Thyroid gland (tissue), 4 donors: ENCODE data around the gene SLC25A10. TPM values are rescaled to one million over a fixed set of nuclear protein-coding genes. Genes with fewer than 3 reads are reported as not detected.

Experiments used
- DNase-seq, 2 donors: peaks; one replicate each; pipeline ENCODE4 v3.0.0-alpha.2; 2019
- H3K27ac ChIP-seq, 3 donors: fragments of 200-600 bp; sonication (generic); 1 replicate in 2 of 3; 2 replicates in 1 of 3; pipeline ENCODE4 v1.5.1; 2016 to 2019; ENCODE audit warnings: mild to moderate bottlenecking in 1 of 3, moderate library complexity in 1 of 3
- H3K27me3 ChIP-seq: fragments of 200-600 bp; sonication (generic); one replicate; pipeline ENCODE4 v1.5.1; 2019
- H3K36me3 ChIP-seq, 2 donors: fragments of 200-600 bp; sonication (generic); one replicate each; pipeline ENCODE4 v1.5.1; 2016 to 2019
- H3K4me1 ChIP-seq, 2 donors: fragments of 200-600 bp; sonication (generic); one replicate each; pipeline ENCODE4 v1.5.1; 2017 to 2019
- H3K4me3 ChIP-seq, 3 donors: fragments of 200-600 bp; sonication (generic); replicated peaks in 1 of 3; 1 replicate in 2 of 3; 2 replicates in 1 of 3; pipeline ENCODE4 v1.5.1; 2016; ENCODE audit warnings: mild to moderate bottlenecking in 1 of 3
- H3K9me3 ChIP-seq: fragments of 200-600 bp; sonication (generic); one replicate; pipeline ENCODE4 v1.5.1; 2017
- CTCF ChIP-seq, 6 experiments: fragments of 200-600 bp in 3 of 6; fragments of 450-650 bp in 3 of 6; sonication (generic) in 3 of 6; IDR thresholded peaks; one replicate each; pipeline ENCODE4 v1.5.1; 2016 to 2019; ENCODE audit warnings: antibody characterized with exemption in 6 of 6, mild to moderate bottlenecking in 2 of 6, inconsistent platforms in 1 of 6, moderate library complexity in 1 of 6
- POLR2A ChIP-seq, 2 donors: fragments of 450-650 bp; IDR thresholded peaks; one replicate each; pipeline ENCODE4 v1.6.1; 2017; ENCODE audit warnings: antibody characterized with exemption in 2 of 2, mild to moderate bottlenecking in 2 of 2, moderate library complexity in 1 of 2
- WGBS, 2 donors: methylation state at CpG; one replicate each; pipeline ENCODE4 v1.1.5; 2017; 5-methylcytosine and 5-hydroxymethylcytosine counted together
- intact Hi-C: fragments of 100-400 bp; cut with DNase I; formaldehyde crosslinking; loops from one replicate; pipeline ENCODE4 v1.15.1; 2023
- total RNA-seq, 4 donors: library from RNA; depleted of rRNA; stranded (reverse); fragments of >200 nt; gene quantifications; one replicate each; pipeline ENCODE4 v1.2.3, GENCODE V29; 2016

Gene SLC25A10
- total RNA-seq, 4 donors from 2014 or later: 8.9 to 26.3 (median 20.8) TPM

GRCh38 chr17:81685108-81685507, 27.0 kb upstream of the SLC25A10 start:
- peaks cover 19 to 26% of the 10 kb centered on the region in 2 donors for H3K4me1 ChIP-seq
- intact Hi-C loops: no loop called here
- H3K9me3 ChIP-seq: no peaks in the 10 kb centered on the region
- H3K27me3 ChIP-seq: no peaks in the 10 kb centered on the region
- DNase-seq: no peak
- H3K27ac ChIP-seq: no peak overlapping the region
- 81% methylated on average over 7 to 11 of the region's 12 CpGs for WGBS, 2 donors
- TF ChIP-seq CTCF (IDR thresholded peaks at IDR 0.05) (no peak), POLR2A (IDR thresholded peaks at IDR 0.05) (no peak)
- peak overlapping the region in 1 of 3 donors; percentile 72 for H3K4me3 ChIP-seq
- H3K36me3 ChIP-seq: peaks cover 37 to 39% of the 10 kb centered on the region in 2 donors

DNA sequence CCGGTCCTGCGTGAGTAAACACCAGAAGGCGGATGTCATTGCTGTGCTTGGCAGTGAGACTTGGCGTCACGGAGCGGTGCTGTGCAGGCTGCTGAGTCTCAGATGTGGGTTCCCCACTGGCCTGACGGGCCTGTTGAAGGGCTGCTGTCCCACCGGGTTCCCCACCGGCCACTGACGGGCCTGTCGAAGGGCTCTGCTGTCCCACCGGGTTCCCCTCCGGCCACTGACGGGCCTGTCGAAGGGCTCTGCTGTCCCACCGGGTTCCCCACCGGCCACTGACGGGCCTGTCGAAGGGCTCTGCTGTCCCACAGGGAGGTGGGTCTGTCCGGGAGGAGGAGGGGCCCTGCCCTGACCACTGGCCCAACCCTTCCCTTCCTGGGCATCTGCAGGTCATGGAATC, 25.5 kb upstream of the SLC25A10 start:
- peaks cover 19 to 25% of the 10 kb centered on the region in 2 donors for H3K4me1 ChIP-seq
- WGBS, 2 donors: 89 to 94% methylated on average over 14 of the region's 20 CpGs
- no peak overlapping the region for H3K27ac ChIP-seq
- DNase-seq: no peak
- H3K36me3 ChIP-seq: peaks cover 48 to 52% of the 10 kb centered on the region in 2 donors
- H3K9me3 ChIP-seq: no peaks in the 10 kb centered on the region
- H3K4me3 ChIP-seq: no peak overlapping the region
- no peaks in the 10 kb centered on the region for H3K27me3 ChIP-seq
- intact Hi-C loops: no loop called here
- no peak for TF ChIP-seq POLR2A (IDR thresholded peaks at IDR 0.05)
- no peak for TF ChIP-seq CTCF (IDR thresholded peaks at IDR 0.05)

DNA sequence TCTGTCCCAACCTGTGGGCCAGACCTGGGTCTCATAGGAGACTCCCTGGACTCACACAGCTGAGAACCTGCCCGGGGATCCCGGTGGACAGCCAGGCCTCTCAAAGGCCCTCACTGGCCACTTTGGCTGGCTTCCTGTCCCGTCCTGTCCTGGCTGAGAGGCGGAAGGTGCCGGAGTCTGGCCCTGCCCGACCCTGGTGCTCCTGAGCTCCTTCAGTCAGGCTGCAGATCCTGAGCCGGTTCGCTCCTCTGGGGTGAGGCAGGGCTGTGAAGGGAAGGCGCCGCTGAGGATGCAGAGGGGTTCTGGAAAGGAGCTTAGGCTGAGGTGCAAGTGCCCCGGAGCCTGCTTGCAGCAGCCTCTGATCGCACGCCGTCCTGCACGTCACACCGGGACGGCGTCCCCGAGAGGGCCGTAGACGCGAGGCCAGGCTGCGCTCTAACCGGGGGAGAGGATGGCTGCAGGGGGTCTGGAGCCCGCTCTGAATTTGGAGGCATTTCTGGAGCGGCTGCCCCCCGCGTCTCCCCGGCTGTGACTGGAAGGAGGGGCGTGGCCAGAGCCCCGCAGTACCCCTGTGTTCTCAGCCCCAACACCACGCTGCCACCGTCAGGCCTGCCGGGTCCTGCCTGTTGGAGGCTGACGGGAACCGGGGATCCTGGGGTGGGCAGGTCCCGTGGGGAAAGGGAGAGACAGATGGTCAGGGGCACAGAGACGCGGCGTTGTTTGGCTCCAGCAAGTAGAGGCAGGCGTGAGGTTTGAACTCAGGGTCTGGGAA, 24.1 kb upstream of the SLC25A10 start:
- TF ChIP-seq CTCF (IDR thresholded peaks at IDR 0.05): no peak
- TF ChIP-seq POLR2A (IDR thresholded peaks at IDR 0.05): no peak
- H3K9me3 ChIP-seq: no peaks in the 10 kb centered on the region
- peaks cover 12 to 13% of the 10 kb centered on the region in 2 donors for H3K4me1 ChIP-seq
- intact Hi-C loops: no loop called here
- H3K27me3 ChIP-seq: no peaks in the 10 kb centered on the region
- peaks cover 58 to 64% of the 10 kb centered on the region in 2 donors for H3K36me3 ChIP-seq
- no peak for DNase-seq
- 94 to 98% methylated on average over 27 to 38 of the region's 41 CpGs for WGBS, 2 donors
- H3K4me3 ChIP-seq: no peak overlapping the region
- H3K27ac ChIP-seq: no peak overlapping the region

- peaks cover 60 to 67% of the 10 kb centered on the region in 2 donors for H3K36me3 ChIP-seq
Measured at GRCh38 chr17:81688616-81689015, 23.5 kb upstream of the SLC25A10 start.

More at GRCh38 chr17:81688616-81689015, 23.5 kb upstream of the SLC25A10 start:
- intact Hi-C loops: no loop called here
- 91 to 93% methylated on average over 11 to 12 of the region's 14 CpGs for WGBS, 2 donors
- no peaks in the 10 kb centered on the region for H3K9me3 ChIP-seq
- no peak overlapping the region for H3K4me3 ChIP-seq
- no peak for DNase-seq
- no peaks in the 10 kb centered on the region for H3K27me3 ChIP-seq
- peaks cover 10 to 13% of the 10 kb centered on the region in 2 donors for H3K4me1 ChIP-seq
- TF ChIP-seq POLR2A (IDR thresholded peaks at IDR 0.05): no peak
- no peak for TF ChIP-seq CTCF (IDR thresholded peaks at IDR 0.05)
- H3K27ac ChIP-seq: no peak overlapping the region
